ENCODE data around the gene KBTBD4. TPM values are rescaled to one million over a fixed set of nuclear protein-coding genes. Genes with fewer than 3 reads are reported as not detected.
A peak's percentile ranks its signal among the peaks of the same experiment; 100 is the strongest.

Gene KBTBD4
- total RNA-seq, 1 experiment from 2014 or later = 12.3 TPM

GRCh38 chr11:47539681-47540039 lies 39.1 kb downstream of the KBTBD4 start:
- Mint-ChIP-seq H3K9me3 (no peaks in the 10 kb centered on the region), H3K4me3 (peak overlapping the region; percentile 2; the same call in 1 of the 2 replicates), H3K27me3 (ENCODE audit: low read depth) (no peaks in the 10 kb centered on the region), H3K4me1 (peaks cover 39% of the 10 kb centered on the region), H3K36me3 (peaks cover 3% of the 10 kb centered on the region; the same call in 1 of the 2 replicates), H3K27ac (peak overlapping the region; percentile 94)
- no peak for TF ChIP-seq ATF3 (CRISPR knock-in tag; conservative IDR thresholded peaks at IDR 0.05)
- no peak for TF ChIP-seq PREB (CRISPR knock-in tag; IDR thresholded peaks at IDR 0.05; ENCODE audit: borderline replicate concordance)
- no peak for TF ChIP-seq CBFB (CRISPR knock-in tag; IDR thresholded peaks at IDR 0.05; ENCODE audit: low read depth)
- TF ChIP-seq CDX4 (CRISPR knock-in tag; IDR thresholded peaks at IDR 0.05; ENCODE audit: borderline replicate concordance) = no peak
- no peak for TF ChIP-seq FOXP4 (CRISPR knock-in tag; IDR thresholded peaks at IDR 0.05)
- no peak for TF ChIP-seq ATF6 (CRISPR knock-in tag; IDR thresholded peaks at IDR 0.05)
- TF ChIP-seq TCF7 (CRISPR knock-in tag; IDR thresholded peaks at IDR 0.05; ENCODE audit: low read depth) = no peak
- TF ChIP-seq ZNF671 (CRISPR knock-in tag; IDR thresholded peaks at IDR 0.05) = no peak
- TF ChIP-seq NFE2L1 (CRISPR knock-in tag; IDR thresholded peaks at IDR 0.05) = no peak
- TF ChIP-seq, protein P1, sequence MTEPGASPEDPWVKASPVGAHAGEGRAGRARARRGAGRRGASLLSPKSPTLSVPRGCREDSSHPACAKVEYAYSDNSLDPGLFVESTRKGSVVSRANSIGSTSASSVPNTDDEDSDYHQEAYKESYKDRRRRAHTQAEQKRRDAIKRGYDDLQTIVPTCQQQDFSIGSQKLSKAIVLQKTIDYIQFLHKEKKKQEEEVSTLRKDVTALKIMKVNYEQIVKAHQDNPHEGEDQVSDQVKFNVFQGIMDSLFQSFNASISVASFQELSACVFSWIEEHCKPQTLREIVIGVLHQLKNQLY (CRISPR knock-in tag; IDR thresholded peaks at IDR 0.05) = no peak
- no peak for TF ChIP-seq NR3C1 (CRISPR knock-in tag; conservative IDR thresholded peaks at IDR 0.05; ENCODE audit: low read depth)
- TF ChIP-seq TEAD1 (CRISPR knock-in tag; IDR thresholded peaks at IDR 0.05) = no peak
- TF ChIP-seq, protein P2, sequence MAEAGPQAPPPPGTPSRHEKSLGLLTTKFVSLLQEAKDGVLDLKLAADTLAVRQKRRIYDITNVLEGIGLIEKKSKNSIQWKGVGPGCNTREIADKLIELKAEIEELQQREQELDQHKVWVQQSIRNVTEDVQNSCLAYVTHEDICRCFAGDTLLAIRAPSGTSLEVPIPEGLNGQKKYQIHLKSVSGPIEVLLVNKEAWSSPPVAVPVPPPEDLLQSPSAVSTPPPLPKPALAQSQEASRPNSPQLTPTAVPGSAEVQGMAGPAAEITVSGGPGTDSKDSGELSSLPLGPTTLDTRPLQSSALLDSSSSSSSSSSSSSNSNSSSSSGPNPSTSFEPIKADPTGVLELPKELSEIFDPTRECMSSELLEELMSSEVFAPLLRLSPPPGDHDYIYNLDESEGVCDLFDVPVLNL (CRISPR knock-in tag; IDR thresholded peaks at IDR 0.05; ENCODE audit: borderline replicate concordance, low read depth) = no peak
- TF ChIP-seq E2F1 (CRISPR knock-in tag; IDR thresholded peaks at IDR 0.05) = no peak
- no peak for DNase-seq (ENCODE audit: low spot score)
- ChIA-PET POLR2A (interaction anchor here (1.4 kb wide), 1 partner anchor 14 kb away, joined by 5 read pairs; the partner anchor contains the start of gene CELF1), CTCF (no interaction called here)
- ATAC-seq = no peak

All from WTC11 (cell line).